ENCODE results near the gene RBM23. TPM values are rescaled to one million over a fixed set of nuclear protein-coding genes. Genes with fewer than 3 reads are reported as not detected.

RBM23 gene
- total and polyA plus RNA-seq, 9 of the 15 experiments (the other 6 are each of a cell fraction or from before 2014, with no cell fraction given), result 46.0 to 102 (median 58.5) TPM

DNA sequence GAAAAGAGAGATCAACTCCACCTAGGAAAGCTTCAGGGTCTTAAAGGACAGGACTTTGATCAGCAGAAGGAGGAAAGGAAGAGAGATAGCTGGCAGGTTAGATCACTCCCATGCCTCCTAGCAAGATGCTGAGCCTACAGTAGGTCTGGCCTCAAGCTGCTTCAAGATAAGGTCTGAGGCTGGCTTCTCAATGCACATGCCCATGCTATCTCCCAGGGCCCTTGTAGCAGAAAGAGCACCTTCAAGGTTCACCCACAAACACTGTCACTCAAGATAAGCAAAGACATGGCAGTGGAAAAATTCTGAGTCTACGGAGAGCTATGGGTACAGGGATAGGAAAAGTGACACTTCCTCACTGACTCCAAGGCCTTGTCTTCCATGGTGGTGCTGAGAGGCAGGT lies 21.6 kb downstream of the RBM23 start (continued):
- TF ChIP-seq MLLT1 (IDR thresholded peaks at IDR 0.05), result 0 out of 4 replicates have a peak, but pooled peaks of 1 of the 2 experiments have one; percentile 39
- no peak for TF ChIP-seq ZNF217 (CRISPR knock-in tag; IDR thresholded peaks at IDR 0.05)
- peak; percentile 81 for TF ChIP-seq SMAD4 (CRISPR knock-in tag; conservative IDR thresholded peaks at IDR 0.05)
- peak; percentile 69; the same call in 1 of the 2 replicates for TF ChIP-seq LEF1 (IDR thresholded peaks at IDR 0.05)
- peak; percentile 73; the same call in 1 of the 2 replicates for TF ChIP-seq ZNF274 (IDR thresholded peaks at IDR 0.05; ENCODE audit: borderline replicate concordance, low read depth, low read length)
- TF ChIP-seq ZNF740 (CRISPR knock-in tag; IDR thresholded peaks at IDR 0.05), result no peak
- TF ChIP-seq ZNF740 (tag; IDR thresholded peaks at IDR 0.05), result no peak
- TF ChIP-seq, protein P1, sequence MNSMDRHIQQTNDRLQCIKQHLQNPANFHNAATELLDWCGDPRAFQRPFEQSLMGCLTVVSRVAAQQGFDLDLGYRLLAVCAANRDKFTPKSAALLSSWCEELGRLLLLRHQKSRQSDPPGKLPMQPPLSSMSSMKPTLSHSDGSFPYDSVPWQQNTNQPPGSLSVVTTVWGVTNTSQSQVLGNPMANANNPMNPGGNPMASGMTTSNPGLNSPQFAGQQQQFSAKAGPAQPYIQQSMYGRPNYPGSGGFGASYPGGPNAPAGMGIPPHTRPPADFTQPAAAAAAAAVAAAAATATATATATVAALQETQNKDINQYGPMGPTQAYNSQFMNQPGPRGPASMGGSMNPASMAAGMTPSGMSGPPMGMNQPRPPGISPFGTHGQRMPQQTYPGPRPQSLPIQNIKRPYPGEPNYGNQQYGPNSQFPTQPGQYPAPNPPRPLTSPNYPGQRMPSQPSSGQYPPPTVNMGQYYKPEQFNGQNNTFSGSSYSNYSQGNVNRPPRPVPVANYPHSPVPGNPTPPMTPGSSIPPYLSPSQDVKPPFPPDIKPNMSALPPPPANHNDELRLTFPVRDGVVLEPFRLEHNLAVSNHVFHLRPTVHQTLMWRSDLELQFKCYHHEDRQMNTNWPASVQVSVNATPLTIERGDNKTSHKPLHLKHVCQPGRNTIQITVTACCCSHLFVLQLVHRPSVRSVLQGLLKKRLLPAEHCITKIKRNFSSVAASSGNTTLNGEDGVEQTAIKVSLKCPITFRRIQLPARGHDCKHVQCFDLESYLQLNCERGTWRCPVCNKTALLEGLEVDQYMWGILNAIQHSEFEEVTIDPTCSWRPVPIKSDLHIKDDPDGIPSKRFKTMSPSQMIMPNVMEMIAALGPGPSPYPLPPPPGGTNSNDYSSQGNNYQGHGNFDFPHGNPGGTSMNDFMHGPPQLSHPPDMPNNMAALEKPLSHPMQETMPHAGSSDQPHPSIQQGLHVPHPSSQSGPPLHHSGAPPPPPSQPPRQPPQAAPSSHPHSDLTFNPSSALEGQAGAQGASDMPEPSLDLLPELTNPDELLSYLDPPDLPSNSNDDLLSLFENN (IDR thresholded peaks at IDR 0.05; ENCODE audit: low read depth in 2 of 2, low read length in 2 of 2), result peak in 1 of 2 experiments; percentile 48; a peak in 1 of 4 replicates
- TF ChIP-seq PKNOX1 (IDR thresholded peaks at IDR 0.05), result peak; percentile 88
- TF ChIP-seq, protein P2, sequence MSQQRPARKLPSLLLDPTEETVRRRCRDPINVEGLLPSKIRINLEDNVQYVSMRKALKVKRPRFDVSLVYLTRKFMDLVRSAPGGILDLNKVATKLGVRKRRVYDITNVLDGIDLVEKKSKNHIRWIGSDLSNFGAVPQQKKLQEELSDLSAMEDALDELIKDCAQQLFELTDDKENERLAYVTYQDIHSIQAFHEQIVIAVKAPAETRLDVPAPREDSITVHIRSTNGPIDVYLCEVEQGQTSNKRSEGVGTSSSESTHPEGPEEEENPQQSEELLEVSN (IDR thresholded peaks at IDR 0.05; ENCODE audit: borderline replicate concordance in 1 of 2, extremely low read depth in 1 of 2, insufficient read depth in 1 of 2, insufficient read length in 1 of 2, low read depth in 1 of 2, low read length in 1 of 2, poor library complexity in 1 of 2, severe bottlenecking in 1 of 2), result peak; percentile 39 to 49
- TF ChIP-seq PYGO2 (tag; IDR thresholded peaks at IDR 0.05), result no peak
- TF ChIP-seq NCOA2 (IDR thresholded peaks at IDR 0.05; ENCODE audit: partially characterized antibody in 2 of 2), result peak in 1 of 2 experiments; percentile 40
- TF ChIP-seq CBFA2T2 (conservative IDR thresholded peaks at IDR 0.05), result peak; percentile 98
- TF ChIP-seq HDAC1 (IDR thresholded peaks at IDR 0.05), result peak in 1 of 2 experiments; percentile 62; a peak in 2 of 4 replicates
- TF ChIP-seq ARNT (IDR thresholded peaks at IDR 0.05), result peak in 1 of 2 experiments; percentile 90; a peak in 2 of 4 replicates
- peak; percentile 99 for TF ChIP-seq CBFA2T3 (IDR thresholded peaks at IDR 0.05)
- TF ChIP-seq TRIM28 (IDR thresholded peaks at IDR 0.05), result peak; percentile 88
- peak; percentile 87 for TF ChIP-seq MTA2 (IDR thresholded peaks at IDR 0.05; ENCODE audit: low read depth)
- peak; percentile 86 for TF ChIP-seq KLF16 (IDR thresholded peaks at IDR 0.05)
- peak; percentile 83 for TF ChIP-seq ZEB2 (IDR thresholded peaks at IDR 0.05)
- peak; percentile 92 for TF ChIP-seq DPF2 (IDR thresholded peaks at IDR 0.05)
- TF ChIP-seq NCOR1 (IDR thresholded peaks at IDR 0.05), result peak; percentile 95
- TF ChIP-seq TAF9B (IDR thresholded peaks at IDR 0.05; ENCODE audit: partially characterized antibody), result peak; percentile 51

All from K562 (cell line).